ENCODE data around the gene NAT9. TPM values are rescaled to one million over a fixed set of nuclear protein-coding genes. Genes with fewer than 3 reads are reported as not detected.

Gene NAT9
- total and polyA plus RNA-seq, 2 experiments from 2014 or later, result 37.3 to 37.5 TPM

DNA sequence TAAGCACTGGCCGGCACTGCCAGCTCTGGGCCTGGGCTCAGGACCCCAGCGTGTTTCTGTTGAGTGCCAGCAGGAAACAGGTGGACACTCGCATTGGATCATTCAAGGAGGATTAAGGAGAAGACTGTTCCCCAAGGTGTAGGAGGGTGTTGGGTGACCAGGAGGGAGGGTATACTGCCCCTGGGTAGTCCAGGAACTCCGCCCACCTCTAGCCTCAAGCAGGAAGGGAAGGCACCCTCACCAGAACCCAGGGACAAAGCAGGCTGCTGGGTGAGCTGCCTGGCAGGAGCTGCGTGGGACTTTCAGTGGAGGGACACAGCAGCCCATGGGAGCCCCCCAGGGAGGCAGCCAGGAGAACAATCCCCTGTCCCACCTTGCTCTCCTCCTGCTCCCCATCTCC lies 46.8 kb downstream of the NAT9 start:
- TF ChIP-seq, protein P1, sequence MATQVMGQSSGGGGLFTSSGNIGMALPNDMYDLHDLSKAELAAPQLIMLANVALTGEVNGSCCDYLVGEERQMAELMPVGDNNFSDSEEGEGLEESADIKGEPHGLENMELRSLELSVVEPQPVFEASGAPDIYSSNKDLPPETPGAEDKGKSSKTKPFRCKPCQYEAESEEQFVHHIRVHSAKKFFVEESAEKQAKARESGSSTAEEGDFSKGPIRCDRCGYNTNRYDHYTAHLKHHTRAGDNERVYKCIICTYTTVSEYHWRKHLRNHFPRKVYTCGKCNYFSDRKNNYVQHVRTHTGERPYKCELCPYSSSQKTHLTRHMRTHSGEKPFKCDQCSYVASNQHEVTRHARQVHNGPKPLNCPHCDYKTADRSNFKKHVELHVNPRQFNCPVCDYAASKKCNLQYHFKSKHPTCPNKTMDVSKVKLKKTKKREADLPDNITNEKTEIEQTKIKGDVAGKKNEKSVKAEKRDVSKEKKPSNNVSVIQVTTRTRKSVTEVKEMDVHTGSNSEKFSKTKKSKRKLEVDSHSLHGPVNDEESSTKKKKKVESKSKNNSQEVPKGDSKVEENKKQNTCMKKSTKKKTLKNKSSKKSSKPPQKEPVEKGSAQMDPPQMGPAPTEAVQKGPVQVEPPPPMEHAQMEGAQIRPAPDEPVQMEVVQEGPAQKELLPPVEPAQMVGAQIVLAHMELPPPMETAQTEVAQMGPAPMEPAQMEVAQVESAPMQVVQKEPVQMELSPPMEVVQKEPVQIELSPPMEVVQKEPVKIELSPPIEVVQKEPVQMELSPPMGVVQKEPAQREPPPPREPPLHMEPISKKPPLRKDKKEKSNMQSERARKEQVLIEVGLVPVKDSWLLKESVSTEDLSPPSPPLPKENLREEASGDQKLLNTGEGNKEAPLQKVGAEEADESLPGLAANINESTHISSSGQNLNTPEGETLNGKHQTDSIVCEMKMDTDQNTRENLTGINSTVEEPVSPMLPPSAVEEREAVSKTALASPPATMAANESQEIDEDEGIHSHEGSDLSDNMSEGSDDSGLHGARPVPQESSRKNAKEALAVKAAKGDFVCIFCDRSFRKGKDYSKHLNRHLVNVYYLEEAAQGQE (IDR thresholded peaks at IDR 0.05; ENCODE audit: unreplicated experiment), result no peak
- no peak for TF ChIP-seq CREB1 (CRISPR knock-in tag; IDR thresholded peaks at IDR 0.05; ENCODE audit: low read depth)
- TF ChIP-seq POLR2AphosphoS5 (IDR thresholded peaks at IDR 0.05; ENCODE audit: low read depth), result no peak
- no peak for TF ChIP-seq JUNB (IDR thresholded peaks at IDR 0.05; ENCODE audit: unreplicated experiment)
- TF ChIP-seq NANOG (IDR thresholded peaks at IDR 0.05; ENCODE audit: borderline replicate concordance), result no peak
- TF ChIP-seq CTCF (conservative IDR thresholded peaks at IDR 0.05; ENCODE audit: low read depth in 2 of 2), result no peak
- H3K27ac ChIP-seq (ENCODE audit: low read depth), result no peak overlapping the region
- Mint-ChIP-seq H3K27me3 (ENCODE audit: insufficient read depth, low read depth, poor library complexity) (peaks cover 3% of the 10 kb centered on the region), H3K4me3 (no peak overlapping the region), H3K36me3 (ENCODE audit: low read depth) (no peaks in the 10 kb centered on the region), H3K27ac (no peak overlapping the region), H3K9me3 (no peaks in the 10 kb centered on the region; the same call in 2 of the 3 replicates), H3K4me1 (no peaks in the 10 kb centered on the region)
- H2AFZ ChIP-seq, result no peak overlapping the region
- H3K4me3 ChIP-seq, result no peak overlapping the region
- no peaks in the 10 kb centered on the region for H3K79me2 ChIP-seq (replicated peaks; ENCODE audit: insufficient read depth)
- no peaks in the 10 kb centered on the region for H3K36me3 ChIP-seq (ENCODE audit: insufficient read depth)
- no peaks in the 10 kb centered on the region for H3K27me3 ChIP-seq (ENCODE audit: insufficient read depth)
- no peaks in the 10 kb centered on the region for H3K9me2 ChIP-seq (ENCODE audit: insufficient read depth)
- DNase-seq (ENCODE audit: low spot score) (no peak), ATAC-seq (no peak)
- H3F3A ChIP-seq (replicated peaks; ENCODE audit: low read depth), result peaks cover 15% of the 10 kb centered on the region
- no peak overlapping the region for H3K4me2 ChIP-seq
- H3K4me1 ChIP-seq (ENCODE audit: insufficient read depth), result no peaks in the 10 kb centered on the region
- no peaks in the 10 kb centered on the region for H4K20me1 ChIP-seq (replicated peaks; ENCODE audit: insufficient read depth)

GRCh38 chr17:74728702-74729075 lies 47.5 kb downstream of the NAT9 start:
- Histone ChIP-seq H3F3A (replicated peaks; ENCODE audit: low read depth) (peaks cover 15% of the 10 kb centered on the region), H3K4me1 (ENCODE audit: insufficient read depth) (no peaks in the 10 kb centered on the region), H3K36me3 (ENCODE audit: insufficient read depth) (no peaks in the 10 kb centered on the region), H3K4me2 (no peak overlapping the region), H3K4me3 (no peak overlapping the region), H2AFZ (no peak overlapping the region), H3K27me3 (ENCODE audit: insufficient read depth) (no peaks in the 10 kb centered on the region), H3K9me2 (ENCODE audit: insufficient read depth) (no peaks in the 10 kb centered on the region), H3K27ac (ENCODE audit: low read depth) (no peak overlapping the region), H3K79me2 (replicated peaks; ENCODE audit: insufficient read depth) (no peaks in the 10 kb centered on the region), H4K20me1 (replicated peaks; ENCODE audit: insufficient read depth) (no peaks in the 10 kb centered on the region)
- H3K9me3 Mint-ChIP-seq, result no peaks in the 10 kb centered on the region; the same call in 2 of the 3 replicates
- DNase-seq (ENCODE audit: low spot score) (no peak), ATAC-seq (no peak)
- H3K4me1 Mint-ChIP-seq, result no peaks in the 10 kb centered on the region
- no peaks in the 10 kb centered on the region for H3K27me3 Mint-ChIP-seq (ENCODE audit: insufficient read depth, low read depth, poor library complexity)
- H3K4me3 Mint-ChIP-seq, result no peak overlapping the region
- H3K27ac Mint-ChIP-seq, result no peak overlapping the region
- H3K36me3 Mint-ChIP-seq (ENCODE audit: low read depth), result no peaks in the 10 kb centered on the region
- TF ChIP-seq NANOG (IDR thresholded peaks at IDR 0.05; ENCODE audit: borderline replicate concordance) (no peak), JUNB (IDR thresholded peaks at IDR 0.05; ENCODE audit: unreplicated experiment) (no peak), ETS1 (IDR thresholded peaks at IDR 0.05) (no peak), CTCF (conservative IDR thresholded peaks at IDR 0.05; ENCODE audit: low read depth in 2 of 2) (no peak), ZNF331 (CRISPR knock-in tag; IDR thresholded peaks at IDR 0.05; ENCODE audit: low read depth) (no peak), ZNF114 (CRISPR knock-in tag; IDR thresholded peaks at IDR 0.05) (no peak)
- TF ChIP-seq, protein P1 (IDR thresholded peaks at IDR 0.05; ENCODE audit: unreplicated experiment), result no peak
